Femur (tissue), 1 donor: ENCODE results near the gene VWA8.
"Not testable (repeated sequence)": the region's sequence is repeated elsewhere in the genome, so short reads cannot be mapped to it uniquely, and the experiment has no call there.

Source experiments
- DNase-seq: peaks from one replicate; pipeline ENCODE4 v3.0.0-alpha.2; 2017

The VWA8 gene

GRCh38 chr13:41848435-41849255 is 112.3 kb downstream of the VWA8 start:
- no peak for DNase-seq

DNA sequence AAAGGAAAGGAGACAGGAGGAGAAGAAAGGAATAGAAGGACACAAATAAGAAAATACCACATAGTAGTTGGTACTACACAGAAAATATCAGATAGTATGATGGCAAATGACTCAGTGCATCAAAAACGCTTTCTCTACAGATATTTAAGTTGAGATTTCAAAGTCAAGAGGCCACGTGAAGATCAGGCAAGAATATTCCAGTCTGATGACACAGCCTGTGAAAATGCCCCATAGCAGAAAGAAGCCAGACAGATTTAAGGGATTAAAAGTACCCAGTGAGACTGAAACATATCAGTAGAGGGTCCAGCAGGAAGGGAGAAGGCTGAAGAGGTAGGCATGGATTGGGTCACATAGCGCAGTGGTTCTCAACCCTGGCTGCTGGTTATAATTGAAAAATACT is 113.7 kb downstream of the VWA8 start:
- no peak for DNase-seq

DNA sequence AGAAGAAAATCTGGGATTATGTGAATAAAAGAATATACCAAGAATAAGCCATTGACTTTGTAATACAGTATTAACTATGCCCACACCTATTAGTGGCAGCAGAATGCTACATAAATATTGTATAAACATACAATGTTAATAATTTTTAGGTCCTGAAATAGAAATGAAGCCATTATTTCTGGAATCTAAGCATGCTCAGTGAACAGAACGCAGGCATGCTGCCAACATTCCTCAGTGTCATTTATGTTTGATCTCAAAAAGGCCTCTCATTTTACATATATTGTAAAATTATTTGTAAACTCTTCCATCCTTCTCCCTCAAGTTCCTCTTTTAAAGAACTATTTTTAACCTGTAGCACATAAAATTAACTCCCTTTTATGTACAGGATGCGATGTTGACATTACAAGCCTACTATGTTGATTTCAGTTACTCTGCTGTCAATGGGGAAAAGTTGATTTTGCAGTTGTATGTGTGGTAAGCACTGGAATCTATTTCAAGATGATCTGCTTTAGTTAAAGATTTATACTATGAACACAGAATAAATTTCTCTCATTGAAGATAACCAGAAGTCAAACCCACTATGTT is 118.8 kb downstream of the VWA8 start:
- DNase-seq, result peak; percentile 21

DNA sequence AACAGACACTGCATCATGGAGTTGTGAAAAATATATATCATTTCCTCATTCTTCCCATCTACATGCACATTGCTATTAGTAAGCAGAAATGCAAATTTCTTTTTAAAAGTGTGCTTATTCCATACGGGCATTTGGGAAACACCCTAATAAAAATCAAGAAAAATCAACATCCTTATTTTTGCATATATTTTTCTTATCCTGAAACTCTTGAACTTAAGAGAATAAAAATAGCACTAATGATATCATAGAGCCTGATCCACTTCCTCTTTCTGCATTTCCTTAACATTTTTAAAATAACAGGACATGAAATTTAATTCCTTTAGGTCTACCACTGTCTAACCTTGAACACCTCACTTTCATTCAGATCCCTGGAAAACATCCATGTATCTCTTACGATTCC is 123.3 kb downstream of the VWA8 start:
- DNase-seq, result no peak

DNA sequence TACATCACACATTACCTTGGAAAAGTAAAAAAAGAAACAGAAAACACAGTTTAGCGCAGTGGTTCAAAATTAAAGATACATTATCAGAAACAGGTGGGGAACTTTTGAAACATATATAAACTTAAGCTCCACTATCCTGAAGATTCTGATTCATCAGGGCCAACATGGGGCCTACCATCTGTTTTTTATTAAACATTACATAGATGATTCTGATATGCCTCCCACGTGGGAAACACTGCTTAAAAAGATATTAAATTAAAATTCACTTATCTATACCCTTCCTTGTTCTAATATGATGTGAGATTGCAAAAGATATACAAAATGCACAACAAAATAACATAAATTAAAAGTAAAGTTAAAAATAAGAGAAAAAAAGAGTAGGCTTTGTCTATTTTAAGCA is 125.0 kb downstream of the VWA8 start:
- no peak for DNase-seq

DNA sequence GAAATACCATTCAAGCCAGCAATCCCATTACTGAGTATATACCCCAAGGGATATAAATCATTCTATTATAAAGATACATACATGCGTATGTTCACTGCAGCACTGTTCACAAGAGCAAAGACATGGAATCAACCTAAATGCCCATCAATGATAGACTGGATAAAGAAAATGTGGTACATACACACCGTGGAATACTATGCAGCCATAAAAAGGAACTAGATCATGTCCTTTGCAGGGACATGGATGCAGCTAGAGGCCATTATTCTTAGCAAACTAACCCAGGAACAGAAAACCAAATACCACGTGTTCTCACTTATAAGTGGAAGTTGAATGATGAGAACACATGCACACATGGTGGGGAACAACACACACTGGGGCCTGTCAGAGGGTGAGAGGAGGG is 126.2 kb downstream of the VWA8 start:
- DNase-seq, result not testable (repeated sequence)

- DNase-seq, result no peak
These were observed 127.1 kb downstream of the VWA8 start for GRCh38 chr13:41833831-41834230.

DNA sequence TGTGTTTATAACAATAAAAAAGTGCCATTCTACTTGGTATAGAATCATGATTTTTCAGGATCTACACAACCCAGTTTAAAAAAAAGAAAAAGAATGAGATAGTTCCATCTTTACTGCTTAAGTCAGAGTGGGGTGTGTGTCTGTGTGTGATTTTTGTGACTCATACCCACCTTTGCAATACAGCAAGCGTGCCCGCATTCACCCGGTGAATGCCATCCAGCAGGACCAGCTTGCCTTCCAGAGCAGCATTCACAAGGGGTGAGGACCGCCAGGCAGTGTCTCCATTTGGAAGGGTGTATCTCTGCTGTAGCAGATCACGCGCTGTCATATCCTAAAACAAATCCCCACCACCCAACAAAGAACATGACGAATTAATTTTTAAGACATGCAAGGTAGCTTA is 127.7 kb downstream of the VWA8 start:
- no peak for DNase-seq

DNA sequence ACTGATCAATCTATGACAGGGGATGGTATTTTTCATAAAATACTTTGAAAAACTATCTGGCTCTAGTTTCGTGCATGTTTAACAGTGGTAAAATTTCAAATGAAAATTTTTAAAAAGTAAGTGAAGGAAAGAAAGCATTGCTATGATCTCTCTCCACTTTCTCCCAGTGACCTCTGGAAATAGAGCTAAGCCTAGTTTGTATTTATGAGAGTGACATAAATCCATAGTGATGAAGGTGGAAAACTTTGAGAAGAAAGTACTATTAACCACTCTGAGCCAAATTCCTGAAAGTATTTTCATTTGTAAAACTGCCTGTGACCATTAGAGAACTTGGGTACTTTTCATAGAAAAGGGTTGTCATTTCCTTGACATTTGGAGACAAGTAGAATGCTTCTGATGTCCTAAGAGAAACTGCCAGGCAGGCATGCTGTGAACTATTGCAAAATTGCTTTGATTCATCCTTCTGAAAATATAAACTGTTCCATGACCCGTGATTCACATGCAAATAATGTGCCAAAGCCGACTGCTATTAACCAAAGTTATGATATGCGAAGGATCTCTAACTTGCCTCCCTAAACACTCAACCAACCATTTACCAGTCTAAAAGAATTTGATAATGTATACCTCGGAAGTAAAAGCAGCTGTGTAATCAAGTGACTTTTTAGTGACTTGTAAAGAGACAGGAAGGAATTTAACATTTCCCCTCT is 133.2 kb downstream of the VWA8 start:
- DNase-seq, result no peak

DNA sequence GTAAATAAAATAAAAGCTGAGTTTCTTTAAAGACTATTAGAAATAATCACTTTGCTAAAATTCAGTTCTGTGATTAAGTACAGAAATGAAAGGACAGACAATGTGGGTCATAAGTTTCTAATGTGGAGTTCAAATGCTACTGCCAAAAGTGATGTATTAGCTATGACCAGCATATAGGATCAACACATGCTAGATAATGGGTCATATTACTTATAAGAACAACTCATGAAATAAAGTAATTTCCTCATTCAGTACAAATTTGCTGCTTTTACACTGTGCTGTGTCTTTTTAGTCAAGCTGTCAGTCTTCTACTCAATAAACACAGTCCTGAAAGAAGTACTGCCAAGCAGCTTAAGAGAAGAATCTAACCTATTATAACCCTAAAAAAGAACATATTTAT is 135.2 kb downstream of the VWA8 start:
- DNase-seq, result no peak

DNA sequence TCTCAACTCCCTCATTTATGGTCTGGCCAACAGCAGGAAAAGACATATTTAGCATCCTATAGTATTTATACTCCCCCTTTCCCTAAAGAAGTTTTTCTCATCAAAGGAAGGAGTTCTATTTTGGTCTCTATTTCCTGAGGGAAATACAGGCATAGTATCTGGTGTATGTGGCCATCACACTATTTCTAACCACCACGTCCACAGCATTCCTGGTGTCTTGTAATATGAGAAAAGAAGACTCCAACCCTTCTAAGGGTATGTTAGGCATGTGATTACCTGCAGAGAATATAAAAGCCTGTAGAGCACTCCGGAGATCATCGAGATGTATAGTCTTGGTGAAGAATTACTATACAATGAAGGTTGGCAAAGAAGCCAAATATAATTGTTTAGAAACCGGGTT is 137.4 kb downstream of the VWA8 start:
- DNase-seq, result no peak

GRCh38 chr13:41822560-41822959 is 138.3 kb downstream of the VWA8 start:
- no peak for DNase-seq

- DNase-seq, result no peak
These were observed 139.7 kb downstream of the VWA8 start for GRCh38 chr13:41821238-41821594.

- no peak for DNase-seq
These were observed 140.2 kb downstream of the VWA8 start for GRCh38 chr13:41820581-41821237.

- DNase-seq, result no peak
These were observed 144.9 kb downstream of the VWA8 start for GRCh38 chr13:41816057-41816456.

- DNase-seq, result no peak
These were observed 147.5 kb downstream of the VWA8 start for GRCh38 chr13:41813426-41813825.

DNA sequence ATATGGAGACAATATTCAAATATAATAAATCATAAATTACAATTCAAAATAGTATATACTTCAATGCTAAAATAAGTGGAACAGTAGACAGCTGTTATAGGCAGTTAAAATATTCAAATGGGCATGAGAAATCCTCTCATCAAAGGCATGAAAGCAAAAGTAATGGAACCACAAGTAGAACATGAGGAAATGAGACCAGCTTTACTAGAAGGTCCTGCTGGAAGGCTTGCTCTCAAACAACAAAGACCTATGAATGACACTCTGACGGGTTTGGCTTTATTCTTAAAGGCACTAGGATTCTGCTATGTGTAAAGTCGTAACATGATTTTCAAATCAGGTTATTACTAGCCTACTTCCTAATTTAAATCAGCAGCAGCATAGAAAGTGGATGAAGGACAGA is 148.1 kb downstream of the VWA8 start:
- no peak for DNase-seq

- DNase-seq, result no peak
These were observed 148.7 kb downstream of the VWA8 start for GRCh38 chr13:41812237-41812636.

GRCh38 chr13:41811588-41812021 is 149.3 kb downstream of the VWA8 start:
- DNase-seq, result no peak

- no peak for DNase-seq
These were observed 150.9 kb downstream of the VWA8 start for GRCh38 chr13:41809962-41810361.

- DNase-seq, result not testable (repeated sequence)
These were observed 157.5 kb downstream of the VWA8 start for GRCh38 chr13:41803445-41803735.

- DNase-seq, result no peak
These were observed 158.0 kb downstream of the VWA8 start for GRCh38 chr13:41802684-41803444.
